SH-SY5Y (cell line): ENCODE results near the gene BPIFB3.

ENCODE experiments used
- GATA2 ChIP-seq: IDR thresholded peaks from 2 replicates; pipeline ENCODE4 v1.6.1; 2011; ENCODE audit warnings: mild to moderate bottlenecking, low read depth, low read length
- GATA3 ChIP-seq: IDR thresholded peaks from 2 replicates; pipeline ENCODE4 v1.6.1; 2011; ENCODE audit warnings: low read depth, mild to moderate bottlenecking, low read length, moderate library complexity

- TF ChIP-seq GATA2 (no peak), GATA3 (no peak)
These were observed 37.8 kb upstream of the BPIFB3 start for GRCh38 chr20:33015700-33016580.
